ENCODE data around the gene AEBP1.

GRCh38 chr7:44067064-44067951, 36.8 kb upstream of the AEBP1 start:
- TF ChIP-seq CTCF (IDR thresholded peaks at IDR 0.05) = no peak
- TF ChIP-seq POLR2A (IDR thresholded peaks at IDR 0.05) = peak in 1 of 2 donors; percentile 9
